GM23338 (cell line): Measurements from ENCODE around the gene KCNH4.

Experiments used
- CREB1 ChIP-seq: fragments of 250-450 bp; sonication (Bioruptor Pico); IDR thresholded peaks from 2 replicates; pipeline ENCODE4 v1.5.0; 2020; ENCODE audit warnings: low read depth, mild to moderate bottlenecking, moderate library complexity
- EZH2 ChIP-seq: fragments of 200-600 bp; sonication (generic); IDR thresholded peaks from one replicate; pipeline ENCODE4 v1.8.0; 2017; ENCODE audit warnings: antibody characterized with exemption, mild to moderate bottlenecking, low read depth; ENCODE audit not compliant: unreplicated experiment
- EZH2phosphoT487 ChIP-seq: fragments of 200-600 bp; sonication (generic); IDR thresholded peaks from one replicate; pipeline ENCODE4 v1.8.1; 2018; ENCODE audit warnings: antibody characterized with exemption; ENCODE audit not compliant: unreplicated experiment
- JUNB ChIP-seq: IDR thresholded peaks from one replicate; pipeline ENCODE4 v1.6.1; 2016; ENCODE audit warnings: antibody characterized with exemption; ENCODE audit not compliant: unreplicated experiment
- NANOG ChIP-seq: IDR thresholded peaks from 2 replicates; pipeline ENCODE4 v1.6.1; 2016; ENCODE audit warnings: antibody characterized with exemption, borderline replicate concordance
- POLR2AphosphoS5 ChIP-seq: IDR thresholded peaks from 2 replicates; pipeline ENCODE4 v1.6.1; 2016; ENCODE audit warnings: antibody characterized with exemption, low read depth
- ZNF114 ChIP-seq: fragments of 250-450 bp; sonication (Bioruptor Pico); IDR thresholded peaks from 2 replicates; pipeline ENCODE4 v1.5.0; 2020; ENCODE audit warnings: mild to moderate bottlenecking, moderate library complexity
- ZNF331 ChIP-seq: fragments of 250-450 bp; sonication (Bioruptor Pico); IDR thresholded peaks from 2 replicates; pipeline ENCODE4 v1.5.0; 2020; ENCODE audit warnings: low read depth, mild to moderate bottlenecking, moderate library complexity
- ZNF462 ChIP-seq: fragments of 250-450 bp; sonication (Bioruptor Pico); IDR thresholded peaks from 2 replicates; pipeline ENCODE4 v1.5.0; 2020; ENCODE audit warnings: mild to moderate bottlenecking, moderate library complexity
- TF ChIP-seq, protein P1 (sequence below), 2 experiments: fragments of 200-600 bp in 1 of 2; sonication (generic) in 1 of 2; conservative IDR thresholded peaks; 2 replicates each; pipeline versions ENCODE4 v1.5.1 to v1.6.1; 2016 to 2017; ENCODE audit warnings: antibody characterized with exemption in 2 of 2, low read depth in 2 of 2, mild to moderate bottlenecking in 2 of 2, moderate library complexity in 1 of 2
- TF ChIP-seq, protein P2 (sequence below): IDR thresholded peaks from one replicate; pipeline ENCODE4 v1.6.1; 2018; ENCODE audit warnings: antibody characterized with exemption; ENCODE audit not compliant: unreplicated experiment

GRCh38 chr17:42114118-42114517 lies 66.8 kb downstream of the KCNH4 start:
- TF ChIP-seq, protein P1, sequence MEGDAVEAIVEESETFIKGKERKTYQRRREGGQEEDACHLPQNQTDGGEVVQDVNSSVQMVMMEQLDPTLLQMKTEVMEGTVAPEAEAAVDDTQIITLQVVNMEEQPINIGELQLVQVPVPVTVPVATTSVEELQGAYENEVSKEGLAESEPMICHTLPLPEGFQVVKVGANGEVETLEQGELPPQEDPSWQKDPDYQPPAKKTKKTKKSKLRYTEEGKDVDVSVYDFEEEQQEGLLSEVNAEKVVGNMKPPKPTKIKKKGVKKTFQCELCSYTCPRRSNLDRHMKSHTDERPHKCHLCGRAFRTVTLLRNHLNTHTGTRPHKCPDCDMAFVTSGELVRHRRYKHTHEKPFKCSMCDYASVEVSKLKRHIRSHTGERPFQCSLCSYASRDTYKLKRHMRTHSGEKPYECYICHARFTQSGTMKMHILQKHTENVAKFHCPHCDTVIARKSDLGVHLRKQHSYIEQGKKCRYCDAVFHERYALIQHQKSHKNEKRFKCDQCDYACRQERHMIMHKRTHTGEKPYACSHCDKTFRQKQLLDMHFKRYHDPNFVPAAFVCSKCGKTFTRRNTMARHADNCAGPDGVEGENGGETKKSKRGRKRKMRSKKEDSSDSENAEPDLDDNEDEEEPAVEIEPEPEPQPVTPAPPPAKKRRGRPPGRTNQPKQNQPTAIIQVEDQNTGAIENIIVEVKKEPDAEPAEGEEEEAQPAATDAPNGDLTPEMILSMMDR (conservative IDR thresholded peaks at IDR 0.05; ENCODE audit: low read depth in 2 of 2): no peak
- TF ChIP-seq ZNF462 (CRISPR knock-in tag) (no peak), EZH2phosphoT487 (no peak), POLR2AphosphoS5 (no peak), CREB1 (CRISPR knock-in tag) (no peak), NANOG (no peak), EZH2 (no peak), JUNB (no peak), ZNF114 (CRISPR knock-in tag) (no peak), ZNF331 (CRISPR knock-in tag) (no peak)
- TF ChIP-seq, protein P2, sequence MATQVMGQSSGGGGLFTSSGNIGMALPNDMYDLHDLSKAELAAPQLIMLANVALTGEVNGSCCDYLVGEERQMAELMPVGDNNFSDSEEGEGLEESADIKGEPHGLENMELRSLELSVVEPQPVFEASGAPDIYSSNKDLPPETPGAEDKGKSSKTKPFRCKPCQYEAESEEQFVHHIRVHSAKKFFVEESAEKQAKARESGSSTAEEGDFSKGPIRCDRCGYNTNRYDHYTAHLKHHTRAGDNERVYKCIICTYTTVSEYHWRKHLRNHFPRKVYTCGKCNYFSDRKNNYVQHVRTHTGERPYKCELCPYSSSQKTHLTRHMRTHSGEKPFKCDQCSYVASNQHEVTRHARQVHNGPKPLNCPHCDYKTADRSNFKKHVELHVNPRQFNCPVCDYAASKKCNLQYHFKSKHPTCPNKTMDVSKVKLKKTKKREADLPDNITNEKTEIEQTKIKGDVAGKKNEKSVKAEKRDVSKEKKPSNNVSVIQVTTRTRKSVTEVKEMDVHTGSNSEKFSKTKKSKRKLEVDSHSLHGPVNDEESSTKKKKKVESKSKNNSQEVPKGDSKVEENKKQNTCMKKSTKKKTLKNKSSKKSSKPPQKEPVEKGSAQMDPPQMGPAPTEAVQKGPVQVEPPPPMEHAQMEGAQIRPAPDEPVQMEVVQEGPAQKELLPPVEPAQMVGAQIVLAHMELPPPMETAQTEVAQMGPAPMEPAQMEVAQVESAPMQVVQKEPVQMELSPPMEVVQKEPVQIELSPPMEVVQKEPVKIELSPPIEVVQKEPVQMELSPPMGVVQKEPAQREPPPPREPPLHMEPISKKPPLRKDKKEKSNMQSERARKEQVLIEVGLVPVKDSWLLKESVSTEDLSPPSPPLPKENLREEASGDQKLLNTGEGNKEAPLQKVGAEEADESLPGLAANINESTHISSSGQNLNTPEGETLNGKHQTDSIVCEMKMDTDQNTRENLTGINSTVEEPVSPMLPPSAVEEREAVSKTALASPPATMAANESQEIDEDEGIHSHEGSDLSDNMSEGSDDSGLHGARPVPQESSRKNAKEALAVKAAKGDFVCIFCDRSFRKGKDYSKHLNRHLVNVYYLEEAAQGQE: no peak
